NCI-H1092 (cell line): Measurements from ENCODE around the gene SCT.

Experiments used
- DNase-seq: peaks from one replicate; lab custom pipeline; 2025; lab: John Stamatoyannopoulos, UW

Gene SCT

DNA sequence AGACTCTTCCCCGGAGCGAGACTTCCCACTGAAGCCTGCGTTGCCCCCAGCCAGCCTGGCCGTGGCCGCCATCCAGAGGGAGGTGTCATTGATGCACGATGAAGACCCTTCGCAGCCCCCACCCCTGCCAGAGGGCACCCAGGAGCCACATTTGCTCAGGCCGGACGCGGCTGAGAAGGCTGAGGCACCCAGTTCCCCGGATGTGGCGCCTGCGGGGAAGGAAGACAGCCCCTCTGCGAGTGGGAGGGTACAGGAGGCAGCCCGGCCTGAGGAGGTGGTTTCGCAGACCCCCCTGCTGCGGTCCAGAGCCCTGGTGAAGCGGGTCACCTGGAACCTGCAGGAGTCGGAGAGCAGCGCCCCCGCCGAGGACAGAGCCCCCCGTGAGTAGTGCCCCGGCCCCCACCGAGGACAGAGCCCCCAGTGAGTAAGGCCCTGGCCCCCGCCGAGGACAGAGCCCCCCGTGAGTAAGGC lies 17.6 kb downstream of the SCT start:
- DNase-seq: no peak

DNA sequence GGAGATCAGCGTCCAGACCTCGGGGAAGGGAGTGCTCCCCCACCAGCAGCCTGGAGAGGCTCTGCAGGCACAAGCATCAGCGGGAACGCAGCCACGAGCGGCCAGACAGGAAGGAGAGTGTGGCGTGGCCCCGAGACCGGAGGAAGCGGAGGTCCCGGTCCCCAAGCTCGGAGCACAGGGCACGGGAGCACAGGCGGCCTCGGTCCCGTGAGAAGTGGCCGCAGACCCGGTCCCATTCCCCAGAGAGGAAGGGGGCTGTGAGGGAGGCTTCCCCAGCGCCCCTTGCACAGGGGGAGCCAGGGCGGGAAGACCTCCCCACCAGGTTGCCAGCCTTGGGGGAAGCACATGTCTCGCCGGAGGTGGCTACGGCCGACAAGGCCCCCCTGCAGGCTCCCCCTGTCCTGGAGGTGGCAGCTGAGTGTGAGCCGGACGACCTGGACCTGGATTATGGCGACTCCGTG lies 18.2 kb downstream of the SCT start:
- DNase-seq: no peak

DNA sequence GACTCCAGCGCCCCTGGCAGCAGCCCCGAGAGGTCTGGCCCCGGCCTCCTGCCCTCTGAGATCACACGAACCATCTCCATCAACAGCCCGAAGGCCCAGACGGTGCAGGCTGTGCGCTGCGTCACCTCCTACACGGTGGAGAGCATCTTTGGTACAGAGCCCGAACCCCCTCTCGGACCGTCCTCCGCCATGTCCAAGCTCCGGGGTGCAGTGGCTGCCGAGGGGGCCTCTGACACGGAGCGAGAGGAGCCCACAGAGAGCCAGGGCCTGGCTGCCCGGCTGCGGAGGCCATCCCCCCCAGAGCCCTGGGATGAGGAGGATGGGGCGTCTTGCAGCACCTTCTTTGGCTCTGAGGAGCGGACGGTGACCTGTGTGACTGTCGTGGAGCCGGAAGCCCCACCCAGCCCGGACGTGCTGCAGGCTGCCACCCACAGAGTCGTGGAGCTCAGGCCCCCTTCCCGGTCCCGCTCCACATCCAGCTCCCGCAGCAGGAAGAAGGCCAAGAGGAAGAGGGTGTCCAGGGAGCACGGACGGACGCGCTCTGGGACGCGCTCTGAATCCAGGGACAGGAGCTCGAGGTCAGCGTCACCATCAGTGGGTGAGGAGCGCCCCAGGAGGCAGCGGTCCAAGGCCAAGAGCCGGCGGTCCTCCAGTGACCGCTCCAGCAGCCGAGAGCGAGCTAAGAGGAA lies 18.9 kb downstream of the SCT start:
- no peak for DNase-seq

DNA sequence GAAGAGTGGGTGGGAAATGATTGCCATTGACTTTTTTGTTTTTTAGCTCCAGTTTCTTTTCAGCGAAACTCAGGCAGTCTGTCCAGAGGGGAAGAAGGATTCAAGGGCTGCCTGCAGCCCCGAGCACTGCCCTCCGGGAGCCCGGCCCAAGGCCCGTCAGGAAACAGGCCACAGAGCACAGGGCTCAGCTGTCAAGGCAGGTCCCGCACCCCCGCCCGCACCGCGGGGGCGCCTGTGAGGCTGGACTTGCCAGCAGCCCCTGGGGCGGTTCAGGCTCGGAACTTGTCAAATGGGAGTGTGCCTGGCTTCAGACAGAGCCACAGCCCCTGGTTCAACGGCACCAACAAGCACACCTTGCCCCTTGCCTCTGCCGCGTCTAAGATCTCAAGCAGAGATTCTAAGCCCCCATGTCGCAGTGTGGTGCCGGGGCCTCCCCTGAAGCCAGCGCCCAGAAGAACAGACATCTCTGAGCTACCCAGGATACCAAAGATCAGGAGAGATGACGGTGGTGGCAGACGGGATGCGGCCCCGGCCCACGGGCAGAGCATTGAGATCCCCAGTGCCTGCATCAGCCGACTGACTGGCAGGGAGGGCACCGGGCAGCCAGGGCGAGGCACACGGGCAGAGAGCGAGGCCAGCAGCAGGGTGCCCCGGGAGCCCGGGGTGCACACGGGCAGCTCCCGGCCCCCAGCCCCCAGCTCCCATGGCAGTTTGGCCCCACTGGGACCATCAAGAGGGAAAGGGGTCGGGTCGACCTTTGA lies 19.8 kb downstream of the SCT start:
- no peak for DNase-seq

DNA sequence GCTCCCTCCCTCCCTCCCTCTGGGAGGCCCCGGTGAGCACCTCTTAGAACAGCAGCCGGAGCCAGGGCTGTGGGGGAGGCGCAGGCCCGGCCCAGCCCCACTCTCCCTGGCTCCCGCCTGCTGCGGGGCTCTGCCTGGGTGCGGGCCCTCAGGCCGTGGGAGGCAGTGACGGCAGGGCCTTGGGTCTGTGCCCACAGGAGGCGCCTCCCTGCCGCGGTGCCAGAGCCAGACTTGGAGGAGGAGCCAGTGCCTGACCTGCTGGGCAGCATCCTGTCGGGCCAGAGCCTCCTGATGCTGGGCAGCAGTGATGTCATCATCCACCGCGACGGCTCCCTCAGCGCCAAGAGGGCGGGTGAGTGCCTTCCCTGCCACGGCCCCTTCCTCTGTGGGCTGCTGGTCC lies 20.7 kb downstream of the SCT start:
- no peak for DNase-seq

DNA sequence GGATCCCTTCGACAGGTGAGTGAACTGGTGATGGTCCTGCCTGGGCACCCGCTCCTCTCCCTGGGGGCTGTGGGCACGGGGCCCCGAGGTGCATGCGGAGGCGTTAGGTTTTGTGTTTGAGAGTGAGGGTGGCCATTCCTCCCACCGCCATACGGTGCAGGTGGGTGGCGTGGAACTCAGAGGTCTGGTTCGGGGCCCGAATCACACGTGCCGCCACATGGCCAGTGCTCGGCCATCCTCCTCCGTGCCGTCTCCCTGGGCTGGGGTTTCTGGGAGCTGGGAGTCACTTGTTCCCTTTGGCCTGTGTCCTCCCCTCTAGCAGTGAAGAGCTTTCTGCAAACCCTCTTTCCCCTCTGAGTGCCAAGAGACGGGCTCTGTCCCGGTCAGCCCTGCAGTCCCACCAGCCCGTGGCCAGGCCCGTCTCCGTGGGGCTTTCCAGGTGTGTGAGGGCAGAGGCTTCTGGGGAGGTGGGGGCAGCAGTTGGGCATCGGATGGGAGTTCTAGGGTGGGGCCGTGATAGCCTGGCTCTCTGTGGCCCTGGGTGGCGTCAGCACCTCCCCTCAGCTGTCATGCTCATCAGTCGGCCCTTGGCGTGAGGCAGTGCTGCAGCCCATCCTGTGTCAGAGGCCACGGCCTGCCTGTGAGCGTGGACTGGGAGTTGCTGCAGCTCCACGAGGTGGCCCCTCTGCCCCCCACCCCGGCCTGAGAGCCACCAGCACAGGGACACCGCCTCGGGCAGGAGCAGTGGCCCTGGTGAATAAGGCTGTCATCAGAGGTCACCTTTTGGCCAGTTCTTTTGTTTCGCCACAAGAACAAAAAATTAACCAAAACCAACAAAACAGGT lies 21.5 kb downstream of the SCT start:
- DNase-seq: no peak

DNA sequence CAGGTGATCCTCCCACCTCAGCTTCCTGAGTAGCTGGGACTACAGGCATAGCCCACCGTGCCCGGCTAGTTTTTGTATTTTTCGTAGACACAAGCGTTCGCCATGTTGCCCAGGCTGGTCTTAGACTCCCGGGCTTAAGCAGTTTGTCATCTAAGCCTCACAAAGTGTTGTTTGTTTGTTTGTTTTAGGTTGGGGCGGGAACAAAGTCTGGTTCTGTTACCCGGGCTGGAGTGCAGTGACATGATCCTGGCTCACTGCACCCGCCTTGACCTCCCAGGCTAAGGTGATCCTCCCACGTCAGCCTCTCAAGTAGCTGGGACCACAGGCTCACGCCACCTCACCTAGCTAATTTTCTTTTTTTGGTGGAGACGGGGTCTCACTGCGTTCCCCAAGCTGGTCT lies 23.8 kb downstream of the SCT start:
- no peak for DNase-seq

DNA sequence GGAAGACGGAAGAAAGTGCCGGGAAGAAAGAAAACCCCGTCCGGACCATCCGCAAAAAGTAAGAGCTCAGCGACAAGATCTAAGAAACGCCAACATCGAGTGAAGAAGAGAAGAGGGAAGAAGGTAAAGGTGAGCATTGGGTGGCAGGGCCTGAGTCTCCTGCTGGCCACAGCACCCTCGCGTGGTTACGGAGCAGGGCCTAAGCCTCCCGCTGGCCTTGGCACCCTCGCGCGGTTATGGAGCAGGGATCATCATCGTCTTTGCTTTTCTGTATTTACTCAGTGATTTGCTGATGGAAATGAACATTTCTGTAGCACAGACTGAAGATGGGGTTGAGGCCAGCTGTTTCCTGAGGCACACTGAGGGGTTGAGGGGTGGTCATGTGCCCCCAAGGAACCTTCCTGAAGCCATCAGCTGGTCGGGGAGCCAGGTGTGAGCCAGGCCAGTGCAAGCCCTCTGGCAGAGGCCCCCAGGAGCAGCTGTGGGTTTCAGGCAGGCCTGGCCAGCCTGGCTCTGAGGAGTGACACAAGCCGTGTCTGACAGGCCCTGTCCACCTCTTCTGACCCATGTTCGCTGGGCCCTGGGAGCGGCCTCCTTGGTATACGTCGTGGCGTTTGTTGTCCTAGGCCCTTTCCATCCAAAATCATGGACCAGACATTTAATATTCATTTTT lies 25.3 kb downstream of the SCT start:
- no peak for DNase-seq

DNA sequence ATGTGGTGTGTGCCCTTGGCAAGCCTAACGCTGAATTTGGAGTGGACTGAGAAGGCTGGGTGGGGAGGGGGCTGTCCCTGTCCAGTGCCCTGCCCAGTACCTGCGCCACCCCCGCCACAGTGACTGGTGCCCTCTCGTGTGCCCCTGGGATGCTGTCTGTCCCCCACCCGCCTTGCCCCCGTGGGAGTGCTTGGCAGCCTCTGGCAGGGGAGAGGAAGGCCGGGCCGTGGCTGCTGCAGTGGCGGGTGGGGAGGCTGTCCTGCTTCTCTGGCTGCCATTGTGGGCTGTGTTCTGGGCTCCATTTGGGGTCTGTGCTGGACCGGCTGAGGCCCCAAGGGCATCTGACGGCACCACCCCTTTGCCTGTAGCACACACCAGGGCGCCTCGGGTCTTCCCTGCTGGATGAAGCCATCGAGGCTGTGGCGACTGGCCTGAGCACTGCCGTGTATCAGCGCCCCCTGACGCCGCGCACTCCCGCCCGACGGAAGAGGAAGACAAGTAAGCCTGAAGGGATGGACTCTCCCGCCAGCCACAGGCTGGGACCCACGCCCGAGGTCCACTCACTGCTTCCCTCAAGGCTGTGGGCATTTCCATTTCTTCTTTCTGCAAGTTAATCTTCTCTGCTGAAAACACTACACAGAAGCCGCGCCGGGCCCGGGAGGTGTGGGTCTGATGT lies 28.8 kb downstream of the SCT start:
- DNase-seq: no peak

DNA sequence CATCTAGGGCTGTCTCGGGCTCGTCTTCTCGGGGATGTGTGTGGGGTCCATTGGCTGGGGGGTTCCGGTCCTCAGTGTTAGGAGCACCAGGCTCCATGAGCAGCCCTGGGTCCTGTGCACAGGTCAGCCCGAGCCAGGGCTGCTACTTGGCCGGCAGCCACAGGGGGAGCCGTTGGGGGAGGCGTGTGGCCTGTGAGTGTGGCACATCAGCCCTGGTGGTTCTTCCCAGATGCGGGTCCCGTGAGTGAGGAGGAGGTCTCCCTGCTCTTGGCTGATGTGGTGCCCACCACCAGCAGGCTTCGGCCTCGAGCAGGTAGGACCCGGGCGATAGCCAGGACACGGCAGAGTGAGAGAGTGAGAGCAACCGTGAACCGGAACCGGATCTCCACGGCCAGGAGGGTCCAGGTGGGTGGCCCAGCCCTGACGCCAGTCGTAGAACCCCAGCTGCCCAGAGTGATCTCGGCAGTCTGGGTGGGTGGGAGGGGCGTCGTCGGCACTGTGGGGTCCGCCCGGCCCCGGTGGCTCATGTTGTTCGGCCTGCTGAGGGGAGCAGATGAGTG lies 29.7 kb downstream of the SCT start:
- DNase-seq: no peak

DNA sequence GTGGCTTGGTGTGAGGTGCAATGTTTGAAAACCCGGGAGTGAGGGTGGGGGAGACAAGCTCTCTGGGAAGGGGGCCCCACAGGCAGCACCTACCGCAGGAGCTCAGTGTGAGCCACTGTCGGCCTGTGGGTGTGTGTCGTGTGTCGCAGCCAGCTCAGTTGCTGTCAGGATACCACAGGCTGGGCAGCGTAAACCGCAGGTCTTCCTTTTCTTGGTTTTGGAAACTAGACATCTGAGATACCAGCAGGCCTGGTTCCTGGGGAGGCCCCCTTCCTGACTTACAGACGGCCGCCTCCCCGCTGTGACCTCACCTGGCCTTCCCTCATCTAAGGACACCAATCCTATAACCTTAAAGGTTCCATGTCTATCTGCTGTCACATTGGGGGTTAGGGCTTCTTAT lies 30.6 kb downstream of the SCT start:
- DNase-seq: no peak

DNA sequence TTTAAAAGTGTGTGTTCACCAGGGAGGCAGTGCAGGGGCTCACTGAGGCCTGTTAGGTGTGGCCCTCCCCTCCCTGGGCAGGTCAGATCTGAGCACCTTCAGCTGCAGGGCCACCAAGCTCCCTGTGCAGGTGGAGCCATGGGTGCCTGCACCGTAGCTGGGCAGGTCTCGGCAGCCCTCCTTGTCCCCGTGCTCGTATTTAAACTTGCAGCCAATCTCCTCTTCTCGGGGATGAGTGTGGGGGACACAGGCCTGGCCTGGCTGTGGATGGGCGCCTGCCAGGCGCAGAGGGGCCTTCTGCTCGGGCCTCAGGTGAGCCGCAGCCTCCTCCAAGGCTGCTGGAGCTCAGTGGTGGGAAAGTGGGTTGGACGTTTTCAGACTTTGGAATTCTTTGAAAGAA lies 31.6 kb downstream of the SCT start:
- DNase-seq: no peak

DNA sequence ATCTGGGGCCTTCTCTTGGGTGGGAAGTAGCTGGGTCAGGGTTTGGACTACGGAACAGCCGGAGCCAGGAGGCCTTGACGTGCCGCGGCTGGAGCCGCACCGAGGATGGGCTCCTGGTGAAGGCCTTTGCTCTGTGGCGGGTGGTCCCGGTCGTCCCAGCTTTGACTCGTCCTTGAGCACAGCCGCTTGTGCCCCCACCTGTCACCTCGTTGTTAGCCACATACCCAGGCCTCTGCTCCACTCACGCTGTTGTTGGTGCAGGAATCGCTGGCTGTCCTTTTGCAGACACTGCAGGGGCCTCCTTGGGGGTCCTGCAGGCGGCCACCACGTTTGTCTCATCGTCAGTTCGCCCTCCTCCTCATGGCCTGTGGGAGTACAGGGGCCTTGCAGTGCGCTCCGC lies 33.6 kb downstream of the SCT start:
- DNase-seq: no peak

DNA sequence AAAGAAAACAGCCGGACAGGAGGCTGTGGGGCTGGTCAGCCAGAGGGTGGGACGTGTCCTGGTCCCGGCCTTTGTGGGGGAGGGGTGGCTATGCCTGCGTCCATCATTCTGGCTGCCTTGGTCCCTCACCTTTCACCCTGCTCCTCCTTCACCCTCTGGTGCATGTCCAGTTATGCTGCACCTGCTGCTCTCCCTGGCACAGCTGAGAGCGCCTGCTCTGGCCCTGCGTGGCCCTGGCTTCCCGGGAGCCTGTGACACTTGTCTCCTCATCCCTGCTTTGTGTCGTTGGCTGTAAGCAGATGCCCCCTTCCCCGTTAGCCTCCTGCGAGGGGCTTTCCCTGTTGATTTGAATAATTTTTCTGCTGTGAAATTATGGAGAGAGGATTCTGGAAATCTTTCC lies 34.1 kb downstream of the SCT start:
- no peak for DNase-seq

DNA sequence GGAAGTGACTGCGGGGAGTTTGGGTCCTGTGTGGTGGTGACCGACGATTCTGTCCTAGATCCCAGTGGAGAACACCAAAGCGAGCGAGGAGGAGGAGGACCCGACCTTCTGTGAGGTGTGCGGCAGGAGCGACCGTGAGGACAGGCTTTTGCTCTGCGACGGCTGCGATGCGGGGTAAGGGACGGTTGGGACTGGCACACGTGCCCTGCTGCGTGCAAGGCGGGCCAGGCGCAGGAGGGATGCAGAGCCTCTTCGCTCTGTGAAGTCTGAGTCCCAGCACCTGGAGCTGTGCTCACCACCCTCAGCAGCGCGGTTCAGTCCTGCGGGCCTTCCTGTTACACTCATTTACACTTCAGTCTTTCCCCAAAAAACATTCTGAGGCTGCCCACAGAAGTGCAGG lies 34.5 kb downstream of the SCT start:
- no peak for DNase-seq

DNA sequence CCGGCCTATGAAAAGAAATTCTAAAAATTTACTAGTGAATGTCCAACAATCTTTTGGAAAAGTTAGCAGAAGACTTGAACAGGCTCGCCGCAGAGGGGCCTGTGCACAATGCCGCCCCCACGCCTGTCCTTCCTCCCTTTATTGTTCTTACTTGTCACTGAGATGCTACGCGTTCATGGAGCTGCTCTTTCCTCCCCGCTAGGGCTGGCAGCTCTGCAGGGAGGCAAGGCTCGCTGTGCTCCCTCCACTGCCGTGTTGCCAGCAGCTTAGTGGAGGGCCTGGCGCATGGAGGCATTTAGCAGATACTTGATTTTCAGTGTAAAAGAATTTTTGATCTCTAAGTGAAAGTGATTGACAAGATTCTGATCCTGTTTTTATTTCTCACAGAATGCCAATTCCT lies 36.0 kb downstream of the SCT start:
- no peak for DNase-seq

DNA sequence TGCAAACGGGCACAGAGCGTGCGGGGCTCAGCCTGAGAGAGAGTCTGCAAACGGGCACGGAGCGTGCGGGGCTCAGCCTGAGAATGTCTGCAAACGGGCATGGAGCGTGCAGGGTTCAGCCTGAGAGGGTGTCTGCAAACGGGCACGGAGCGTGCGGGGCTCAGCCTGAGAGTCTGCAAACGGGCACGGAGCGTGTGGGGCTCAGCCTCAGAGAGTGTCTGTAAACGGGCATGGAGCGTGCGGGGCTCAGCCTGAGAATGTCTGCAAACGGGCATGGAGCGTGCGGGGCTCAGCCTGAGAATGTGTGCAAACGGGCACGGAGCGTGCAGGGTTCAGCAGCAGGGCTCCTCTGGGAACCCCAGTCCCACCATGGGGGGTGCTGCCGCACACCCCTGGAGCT lies 37.2 kb downstream of the SCT start:
- DNase-seq: no peak

DNA sequence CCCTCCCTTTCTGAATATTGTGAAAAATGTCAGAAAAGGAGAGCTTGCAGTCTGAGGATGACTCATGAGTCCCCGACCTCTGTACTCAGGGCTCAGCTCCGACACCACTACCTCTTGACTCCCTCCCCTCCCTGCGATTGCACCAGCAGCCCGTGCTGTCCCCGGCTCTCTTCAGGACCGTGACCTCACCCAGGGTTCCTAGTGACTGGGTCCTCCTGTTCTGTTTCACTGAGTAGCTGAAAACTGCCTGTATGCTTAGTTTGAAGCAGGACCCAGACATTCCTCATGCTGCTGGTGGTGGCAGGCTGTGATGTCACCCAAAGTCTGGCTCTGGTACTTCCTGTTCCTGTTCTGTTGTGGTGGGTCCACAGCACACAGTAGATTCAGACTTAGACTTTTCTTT lies 39.0 kb downstream of the SCT start:
- no peak for DNase-seq

DNA sequence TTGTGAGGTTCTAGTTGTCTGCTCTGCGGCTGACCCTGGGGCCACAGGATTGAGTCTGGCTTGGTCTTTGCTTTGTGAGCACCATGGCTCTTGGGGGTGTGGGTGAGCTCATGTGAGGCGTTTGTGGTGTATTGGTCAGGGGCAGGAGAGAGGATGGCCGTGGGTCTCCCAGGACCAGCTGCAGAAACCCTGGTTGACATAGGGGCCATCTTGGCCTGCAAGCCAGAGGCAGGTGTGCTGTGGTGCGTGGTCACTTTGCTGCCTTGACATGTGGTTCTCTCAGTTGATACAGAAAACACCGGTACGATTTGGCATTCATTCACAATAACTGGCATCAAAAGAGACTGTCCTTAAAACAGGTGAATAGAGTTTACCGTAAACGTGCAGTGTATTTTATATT lies 39.4 kb downstream of the SCT start:
- DNase-seq: no peak

DNA sequence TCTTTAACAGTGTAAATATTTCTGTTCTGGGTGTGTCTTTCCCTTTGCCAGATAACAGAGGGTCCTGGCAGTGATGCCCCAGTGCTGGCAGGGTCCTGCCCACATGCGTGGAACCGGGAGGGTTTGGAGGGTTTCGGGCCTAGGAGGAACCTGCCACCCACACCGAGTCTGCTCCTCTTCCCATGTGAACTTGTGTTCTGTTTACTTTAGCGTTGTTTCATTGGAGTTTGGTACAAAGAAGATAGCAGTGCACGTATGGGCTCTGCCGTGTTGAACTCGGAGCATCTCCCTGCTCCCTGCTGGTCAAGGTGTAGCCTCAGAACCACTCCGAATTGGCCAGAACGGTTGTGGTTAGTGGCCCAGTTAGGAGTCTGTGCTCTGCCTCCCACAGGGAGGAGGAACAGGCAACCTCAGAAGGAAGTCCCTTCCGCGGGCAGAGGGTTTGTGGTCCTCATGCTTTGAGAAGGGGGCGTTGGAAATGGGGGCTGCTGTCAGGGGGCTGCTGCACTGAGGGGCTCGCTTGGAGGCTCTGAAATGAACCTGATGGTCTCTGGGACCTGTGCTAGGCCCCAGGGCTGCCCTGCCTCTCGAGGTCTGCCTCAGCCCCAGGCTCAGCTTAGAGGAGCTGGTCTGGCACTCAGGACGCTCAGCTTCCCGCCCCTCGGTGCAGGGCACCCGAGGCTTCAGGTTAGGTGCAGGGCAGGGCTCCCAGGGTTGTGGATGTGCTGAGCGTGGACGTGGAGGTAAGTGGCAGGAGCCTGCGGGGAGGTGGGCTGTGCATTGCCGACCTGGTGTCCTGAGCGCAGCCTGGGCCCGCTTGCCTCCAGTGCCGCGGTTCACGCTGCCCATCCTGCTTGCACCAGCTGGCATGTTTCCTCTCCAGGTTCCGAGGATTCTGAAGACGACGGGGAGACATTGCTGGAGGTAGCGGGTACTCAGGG lies 40.3 kb downstream of the SCT start:
- DNase-seq: no peak
